Central memory CD8-positive, alpha-beta T cell (primary cell): Measurements from ENCODE around the gene CFAP58.

Source experiments
- ATAC-seq: fragments of 150-1000 bp; cut with Tn5 transposase; replicated peaks from 2 replicates; pipeline ENCODE4 v1.10.0; 2022; ENCODE audit warnings: mild to moderate bottlenecking, moderate FRiP score, moderate number of reproducible peaks; ENCODE audit not compliant: poor library complexity, severe bottlenecking; ENCODE audit errors: extremely low read depth
- DNase-seq, 2 donors: peaks; one replicate each; pipeline ENCODE4 v3.0.0; 2021; ENCODE audit warnings: low spot score in 2 of 2
- H3K27ac Mint-ChIP-seq: one replicate; pipeline ENCODE4 v1.8.0; 2022; ENCODE audit warnings: low read depth, mild to moderate bottlenecking, moderate library complexity, mixed read lengths
- H3K27me3 Mint-ChIP-seq: one replicate; pipeline ENCODE4 v1.8.0; 2022; ENCODE audit warnings: mixed read lengths
- H3K36me3 Mint-ChIP-seq: one replicate; pipeline ENCODE4 v1.8.0; 2022; ENCODE audit warnings: mild to moderate bottlenecking, moderate library complexity, mixed read lengths; ENCODE audit not compliant: insufficient read depth
- H3K4me1 Mint-ChIP-seq: one replicate; pipeline ENCODE4 v1.8.0; 2022; ENCODE audit warnings: mixed read lengths
- H3K4me3 Mint-ChIP-seq: one replicate; pipeline ENCODE4 v1.8.0; 2022; ENCODE audit warnings: mild to moderate bottlenecking, moderate library complexity, mixed read lengths
- H3K9me3 Mint-ChIP-seq: one replicate; pipeline ENCODE4 v1.8.0; 2022; ENCODE audit warnings: mixed read lengths

The CFAP58 gene

DNA sequence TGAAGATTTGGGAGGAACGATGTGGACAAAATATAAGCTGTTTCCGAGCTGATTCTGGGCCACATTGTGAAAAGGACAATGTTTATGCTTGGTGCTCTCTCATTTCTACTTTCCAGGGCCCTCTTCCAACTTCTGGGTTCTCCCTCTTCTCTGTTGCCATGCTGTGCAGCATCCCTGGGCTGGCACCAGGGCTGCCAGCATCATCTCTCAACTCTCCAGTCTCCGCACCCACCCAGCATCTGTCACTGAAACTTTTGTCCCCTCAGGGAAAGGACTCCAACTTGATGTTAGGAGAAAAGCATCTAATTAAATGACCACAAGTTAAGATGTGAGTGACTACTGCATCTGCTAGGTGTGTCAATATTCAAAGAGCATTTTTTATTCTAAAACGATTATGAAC lies 26.7 kb downstream of the CFAP58 start:
- H3K27me3 Mint-ChIP-seq, result peaks cover 61% of the 10 kb centered on the region
- H3K36me3 Mint-ChIP-seq, result no peaks in the 10 kb centered on the region
- H3K4me1 Mint-ChIP-seq, result peaks cover 5% of the 10 kb centered on the region
- ATAC-seq (no peak), DNase-seq (no peak)
- H3K27ac Mint-ChIP-seq, result no peak overlapping the region
- no peaks in the 10 kb centered on the region for H3K9me3 Mint-ChIP-seq
- H3K4me3 Mint-ChIP-seq, result no peak overlapping the region

DNA sequence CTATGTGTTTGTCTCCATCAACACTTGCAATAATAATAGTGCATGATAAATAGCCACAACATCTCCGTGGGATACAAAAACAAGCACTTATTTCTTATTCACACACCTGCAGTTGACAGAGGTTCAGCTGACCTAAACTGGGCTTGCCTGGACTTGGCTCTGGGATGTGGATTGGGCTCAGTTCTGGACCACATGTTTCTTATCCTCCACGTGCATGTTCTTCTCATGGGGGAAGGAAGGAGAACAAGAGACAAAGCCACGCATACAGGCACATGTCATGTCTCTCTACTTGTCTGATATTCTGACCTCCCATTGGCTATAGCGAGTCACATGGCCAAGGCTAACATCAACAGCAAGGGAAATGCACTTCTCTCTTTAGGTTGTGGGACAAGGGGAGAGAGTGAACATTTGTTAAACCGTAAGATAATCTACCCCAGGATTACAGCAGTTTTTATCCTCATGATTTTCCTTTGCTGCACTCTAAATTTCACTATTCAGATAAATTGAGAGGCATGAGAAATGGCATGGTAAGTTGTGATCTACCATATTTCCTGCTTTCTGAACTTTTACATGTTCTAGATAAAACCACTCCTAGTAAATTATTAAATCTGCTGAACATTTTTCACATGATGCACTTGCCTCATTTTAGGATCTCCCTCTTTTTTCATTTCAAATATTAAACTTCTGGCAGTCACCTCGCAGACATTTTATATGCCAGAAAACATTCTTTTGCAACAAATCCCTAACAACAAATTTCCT lies 33.7 kb downstream of the CFAP58 start:
- H3K36me3 Mint-ChIP-seq, result no peaks in the 10 kb centered on the region
- DNase-seq (no peak), ATAC-seq (no peak)
- H3K4me1 Mint-ChIP-seq, result peaks cover 24% of the 10 kb centered on the region
- no peak overlapping the region for H3K4me3 Mint-ChIP-seq
- no peaks in the 10 kb centered on the region for H3K9me3 Mint-ChIP-seq
- peaks cover 30% of the 10 kb centered on the region for H3K27me3 Mint-ChIP-seq
- H3K27ac Mint-ChIP-seq, result no peak overlapping the region

GRCh38 chr10:104388830-104389229 lies 35.2 kb downstream of the CFAP58 start:
- no peak for DNase-seq
- Mint-ChIP-seq H3K9me3 (no peaks in the 10 kb centered on the region), H3K4me1 (peaks cover 35% of the 10 kb centered on the region), H3K36me3 (no peaks in the 10 kb centered on the region), H3K27ac (no peak overlapping the region), H3K27me3 (peaks cover 25% of the 10 kb centered on the region), H3K4me3 (no peak overlapping the region)
- ATAC-seq, result no peak

DNA sequence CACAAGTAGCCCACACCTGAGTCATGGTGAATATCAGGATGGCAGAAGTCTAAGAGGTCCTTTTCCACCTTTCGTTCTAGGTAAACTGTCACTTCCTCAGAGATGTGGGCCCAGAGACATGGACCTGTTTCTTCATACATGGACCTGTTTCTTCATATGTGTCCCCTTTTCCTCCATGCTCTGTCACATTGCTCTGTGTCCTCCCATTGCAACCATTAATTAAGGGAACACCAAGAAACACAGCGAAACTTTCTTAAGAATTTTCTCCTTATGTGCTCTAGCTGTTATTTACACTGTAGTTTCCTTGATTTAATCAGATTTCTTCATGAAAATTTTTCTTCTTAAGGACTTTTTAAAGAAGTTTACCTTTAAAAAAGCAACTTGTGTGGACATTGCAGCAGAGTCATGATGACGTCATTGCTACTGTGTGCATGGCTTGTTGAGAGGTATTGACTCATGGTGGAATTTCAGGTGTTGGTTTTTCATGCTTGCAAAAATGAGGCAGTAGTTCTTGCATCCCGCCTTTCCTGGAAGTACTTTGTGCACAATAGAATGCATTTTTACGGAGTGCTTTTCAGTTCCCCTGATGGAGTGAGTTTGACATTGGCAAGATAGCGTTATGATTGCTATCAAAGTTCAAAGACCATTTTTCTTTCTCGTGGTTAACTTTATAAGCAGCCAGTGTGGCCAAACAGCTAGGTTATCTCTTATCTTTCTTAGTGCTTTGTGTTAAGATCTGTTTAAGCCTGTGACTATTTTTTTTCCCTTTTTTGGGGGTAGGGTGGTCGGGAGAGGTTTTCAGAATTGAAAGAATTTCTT lies 37.7 kb downstream of the CFAP58 start:
- Mint-ChIP-seq H3K36me3 (no peaks in the 10 kb centered on the region), H3K4me1 (peaks cover 33% of the 10 kb centered on the region), H3K27me3 (peaks cover 23% of the 10 kb centered on the region), H3K4me3 (no peak overlapping the region), H3K9me3 (no peaks in the 10 kb centered on the region), H3K27ac (no peak overlapping the region)
- DNase-seq, result no peak
- no peak for ATAC-seq

- Mint-ChIP-seq H3K4me3 (no peak overlapping the region), H3K27me3 (peaks cover 23% of the 10 kb centered on the region), H3K36me3 (no peaks in the 10 kb centered on the region), H3K9me3 (no peaks in the 10 kb centered on the region), H3K4me1 (peaks cover 35% of the 10 kb centered on the region), H3K27ac (no peak overlapping the region)
- ATAC-seq, result no peak
- no peak for DNase-seq
These were observed 38.3 kb downstream of the CFAP58 start for GRCh38 chr10:104391969-104392296.

- peaks cover 30% of the 10 kb centered on the region for H3K4me1 Mint-ChIP-seq
These were observed 39.8 kb downstream of the CFAP58 start for GRCh38 chr10:104393387-104393786.

DNA sequence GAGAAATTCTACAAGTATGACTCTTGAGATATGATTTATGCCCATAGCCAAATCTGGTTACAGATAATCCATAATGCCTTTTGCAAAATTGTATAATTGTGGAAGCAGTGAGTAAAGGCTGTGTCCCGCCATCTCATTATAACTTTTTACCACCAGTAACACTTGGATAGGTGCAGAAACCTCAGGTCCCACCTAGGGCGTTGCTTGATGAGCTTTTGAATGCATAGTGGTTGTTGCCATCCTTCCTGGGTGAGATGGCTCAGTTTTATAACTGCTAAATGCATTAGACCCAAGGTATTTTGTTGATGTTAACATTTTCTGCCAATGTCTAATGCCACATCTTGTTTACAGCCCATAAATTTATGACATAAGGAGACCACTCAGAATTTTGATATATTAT lies 42.9 kb downstream of the CFAP58 start:
- no peak overlapping the region for H3K4me3 Mint-ChIP-seq
- no peaks in the 10 kb centered on the region for H3K9me3 Mint-ChIP-seq
- ATAC-seq (peak; percentile 65), DNase-seq (no peak)
- no peak overlapping the region for H3K27ac Mint-ChIP-seq
- H3K4me1 Mint-ChIP-seq, result peaks cover 24% of the 10 kb centered on the region
- no peaks in the 10 kb centered on the region for H3K36me3 Mint-ChIP-seq
- peaks cover 62% of the 10 kb centered on the region for H3K27me3 Mint-ChIP-seq

More at GRCh38 chr10:104393387-104393786, 39.8 kb downstream of the CFAP58 start:
- no peaks in the 10 kb centered on the region for H3K36me3 Mint-ChIP-seq
- DNase-seq, result no peak
- H3K4me3 Mint-ChIP-seq, result no peak overlapping the region
- peaks cover 36% of the 10 kb centered on the region for H3K27me3 Mint-ChIP-seq
- no peak overlapping the region for H3K27ac Mint-ChIP-seq
- ATAC-seq, result no peak
- H3K9me3 Mint-ChIP-seq, result no peaks in the 10 kb centered on the region

DNA sequence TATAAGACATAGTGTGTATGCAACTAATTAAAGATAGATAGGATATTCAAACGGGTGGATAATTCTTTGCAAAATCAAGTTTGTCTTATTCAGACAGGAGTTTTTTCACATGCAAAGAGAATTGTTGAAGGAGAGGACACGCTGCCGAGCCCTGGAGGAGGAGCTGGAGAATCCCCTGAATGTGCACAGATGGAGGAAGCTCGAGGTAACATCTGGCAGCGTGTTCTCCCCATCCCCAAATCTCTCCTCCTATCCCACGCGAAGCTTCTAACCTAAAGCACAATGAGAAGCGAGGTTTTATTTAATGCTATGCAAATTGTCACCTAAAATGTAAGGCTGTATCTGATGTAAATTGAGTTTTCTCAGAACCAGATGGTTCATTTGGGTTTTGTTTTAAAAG lies 50.0 kb downstream of the CFAP58 start:
- H3K27ac Mint-ChIP-seq, result no peak overlapping the region
- peaks cover 55% of the 10 kb centered on the region for H3K27me3 Mint-ChIP-seq
- DNase-seq (no peak), ATAC-seq (no peak)
- H3K4me3 Mint-ChIP-seq, result no peak overlapping the region
- H3K4me1 Mint-ChIP-seq, result no peaks in the 10 kb centered on the region
- H3K36me3 Mint-ChIP-seq, result no peaks in the 10 kb centered on the region
- no peaks in the 10 kb centered on the region for H3K9me3 Mint-ChIP-seq

GRCh38 chr10:104406715-104407650 lies 53.4 kb downstream of the CFAP58 start:
- Mint-ChIP-seq H3K4me3 (no peak overlapping the region), H3K4me1 (no peaks in the 10 kb centered on the region), H3K27me3 (peaks cover 47% of the 10 kb centered on the region), H3K27ac (no peak overlapping the region), H3K9me3 (no peaks in the 10 kb centered on the region), H3K36me3 (no peaks in the 10 kb centered on the region)
- DNase-seq (no peak), ATAC-seq (no peak)

DNA sequence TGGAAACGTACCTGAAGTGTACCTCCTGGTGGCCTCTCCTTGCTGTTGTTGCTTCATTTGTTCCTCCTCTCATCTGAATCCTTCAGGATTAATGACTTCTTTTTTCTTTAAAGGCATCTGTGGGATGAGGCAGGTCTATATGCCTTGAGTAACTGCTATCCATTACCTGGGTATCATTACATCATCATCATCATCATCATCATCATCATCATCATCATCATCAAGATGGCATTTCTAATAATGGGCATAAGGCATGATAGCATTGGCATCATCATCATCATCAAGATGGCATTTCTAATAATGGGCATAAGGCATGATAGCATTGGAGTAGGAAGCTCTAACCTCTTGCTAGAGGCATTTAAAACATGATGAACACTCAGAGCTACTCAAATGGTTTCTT lies 59.9 kb downstream of the CFAP58 start:
- no peaks in the 10 kb centered on the region for H3K36me3 Mint-ChIP-seq
- peaks cover 48% of the 10 kb centered on the region for H3K27me3 Mint-ChIP-seq
- H3K27ac Mint-ChIP-seq, result no peak overlapping the region
- peaks cover 6% of the 10 kb centered on the region for H3K4me1 Mint-ChIP-seq
- no peak for ATAC-seq
- H3K9me3 Mint-ChIP-seq, result no peaks in the 10 kb centered on the region
- no peak for DNase-seq
- no peak overlapping the region for H3K4me3 Mint-ChIP-seq

GRCh38 chr10:104415526-104416165 lies 62.0 kb downstream of the CFAP58 start:
- peaks cover 36% of the 10 kb centered on the region for H3K27me3 Mint-ChIP-seq
- H3K4me3 Mint-ChIP-seq, result no peak overlapping the region
- H3K4me1 Mint-ChIP-seq, result peaks cover 6% of the 10 kb centered on the region
- no peak overlapping the region for H3K27ac Mint-ChIP-seq
- no peaks in the 10 kb centered on the region for H3K9me3 Mint-ChIP-seq
- ATAC-seq, result no peak
- H3K36me3 Mint-ChIP-seq, result no peaks in the 10 kb centered on the region
- DNase-seq, result no peak

DNA sequence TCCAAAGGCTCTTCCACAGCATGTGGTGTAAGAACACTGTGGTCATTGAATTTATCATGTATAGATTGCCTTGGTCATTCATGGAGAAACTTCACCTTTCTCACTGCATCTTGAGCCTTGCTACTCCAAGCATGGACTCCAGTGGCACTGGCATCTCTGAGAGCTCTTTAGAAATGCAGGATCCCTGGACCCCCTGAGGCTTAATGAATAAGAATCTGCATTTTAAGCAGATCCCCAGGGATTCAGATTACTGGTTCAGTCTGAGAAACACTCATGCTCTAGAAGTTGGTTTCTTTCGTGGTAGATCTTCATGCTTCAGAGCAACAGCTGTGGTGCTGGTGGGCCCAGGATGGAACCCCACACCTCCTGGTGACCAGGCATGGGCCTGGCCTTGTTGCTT lies 63.2 kb downstream of the CFAP58 start:
- H3K4me1 Mint-ChIP-seq, result peaks cover 6% of the 10 kb centered on the region
- DNase-seq, result no peak
- no peak overlapping the region for H3K4me3 Mint-ChIP-seq
- no peaks in the 10 kb centered on the region for H3K36me3 Mint-ChIP-seq
- no peak for ATAC-seq
- no peak overlapping the region for H3K27ac Mint-ChIP-seq
- H3K9me3 Mint-ChIP-seq, result no peaks in the 10 kb centered on the region
- peaks cover 24% of the 10 kb centered on the region for H3K27me3 Mint-ChIP-seq
